Measurements from ENCODE around the gene PIAS1. TPM values are rescaled to one million over a fixed set of nuclear protein-coding genes. Genes with fewer than 3 reads are reported as not detected.

PIAS1 gene
- total RNA-seq, 1 donor: 39.0 TPM

GRCh38 chr15:68206711-68207151 is 152.6 kb downstream of the PIAS1 start:
- no peak overlapping the region for H3K4me3 ChIP-seq (ENCODE audit: low read depth, low read length)
- DNase-seq (ENCODE audit: low read depth): no peak

GRCh38 chr15:68207176-68207935 is 153.2 kb downstream of the PIAS1 start:
- TF ChIP-seq CTCF (IDR thresholded peaks at IDR 0.05; ENCODE audit: insufficient read depth, low read length): no peak
- no peak overlapping the region for H3K4me3 ChIP-seq (ENCODE audit: low read depth, low read length)
- DNase-seq (ENCODE audit: low read depth): no peak

More at GRCh38 chr15:68206711-68207151, 152.6 kb downstream of the PIAS1 start:
- TF ChIP-seq CTCF (IDR thresholded peaks at IDR 0.05; ENCODE audit: insufficient read depth, low read length): no peak

- no peak overlapping the region for H3K4me3 ChIP-seq (ENCODE audit: low read depth, low read length)
- TF ChIP-seq CTCF (IDR thresholded peaks at IDR 0.05; ENCODE audit: insufficient read depth, low read length): no peak
- DNase-seq (ENCODE audit: low read depth): no peak
Measured at GRCh38 chr15:68208136-68208535, 154.0 kb downstream of the PIAS1 start.

- TF ChIP-seq CTCF (IDR thresholded peaks at IDR 0.05; ENCODE audit: insufficient read depth, low read length): no peak
- no peak for DNase-seq (ENCODE audit: low read depth)
- H3K4me3 ChIP-seq (ENCODE audit: low read depth, low read length): no peak overlapping the region
Measured at GRCh38 chr15:68208636-68209240, 154.6 kb downstream of the PIAS1 start.

- no peak for DNase-seq (ENCODE audit: low read depth)
- no peak for TF ChIP-seq CTCF (IDR thresholded peaks at IDR 0.05; ENCODE audit: insufficient read depth, low read length)
- no peak overlapping the region for H3K4me3 ChIP-seq (ENCODE audit: low read depth, low read length)
Measured at GRCh38 chr15:68209272-68209671, 155.2 kb downstream of the PIAS1 start.

- no peak for DNase-seq (ENCODE audit: low read depth)
- TF ChIP-seq CTCF (IDR thresholded peaks at IDR 0.05; ENCODE audit: insufficient read depth, low read length): no peak
- no peak overlapping the region for H3K4me3 ChIP-seq (ENCODE audit: low read depth, low read length)
Measured at GRCh38 chr15:68209735-68210408, 155.8 kb downstream of the PIAS1 start.

Data from fibroblast of the aortic adventitia (primary cell).